ENCODE measurements around the gene CHKA. TPM values are rescaled to one million over a fixed set of nuclear protein-coding genes. Genes with fewer than 3 reads are reported as not detected.

CHKA gene
- polyA plus RNA-seq, 12 donors, result 10.7 to 43.3 (median 22.1) TPM; not detected in 1

GRCh38 chr11:68076371-68077042 lies 44.7 kb downstream of the CHKA start:
- DNase-seq, result no peak

GRCh38 chr11:68074584-68075352 lies 46.4 kb downstream of the CHKA start:
- no peak for DNase-seq

- no peak for DNase-seq
Measured at GRCh38 chr11:68071281-68072048, 49.7 kb downstream of the CHKA start.

- DNase-seq, result no peak
Measured at GRCh38 chr11:68067991-68068390, 53.2 kb downstream of the CHKA start.

- no peak for DNase-seq
Measured at GRCh38 chr11:68066742-68067141, 54.4 kb downstream of the CHKA start.

GRCh38 chr11:68065841-68066240 lies 55.3 kb downstream of the CHKA start:
- no peak for DNase-seq

GRCh38 chr11:68064926-68065325 lies 56.3 kb downstream of the CHKA start:
- DNase-seq, result no peak

GRCh38 chr11:68061508-68061907 lies 59.7 kb downstream of the CHKA start:
- DNase-seq, result no peak

GRCh38 chr11:68057807-68058206 lies 63.4 kb downstream of the CHKA start:
- no peak for DNase-seq

- no peak for DNase-seq
Measured at GRCh38 chr11:68056317-68057285, 64.6 kb downstream of the CHKA start.

- DNase-seq, result no peak
Measured at GRCh38 chr11:68053981-68054812, 67.0 kb downstream of the CHKA start.

- no peak for DNase-seq
Measured at GRCh38 chr11:68053117-68053516, 68.1 kb downstream of the CHKA start.

GRCh38 chr11:68052137-68052873 lies 68.9 kb downstream of the CHKA start:
- no peak for DNase-seq

- DNase-seq, result no peak
Measured at GRCh38 chr11:68051191-68052136, 69.7 kb downstream of the CHKA start.

- no peak for DNase-seq
Measured at GRCh38 chr11:68050371-68050841, 70.8 kb downstream of the CHKA start.

- DNase-seq, result no peak
Measured at GRCh38 chr11:68049509-68050370, 71.4 kb downstream of the CHKA start.

Data from muscle of arm (tissue), 12 donors.